GM12873 (cell line): ENCODE measurements around the gene PCDHGC5.

Experiments
- CTCF ChIP-seq: IDR thresholded peaks from 2 replicates; pipeline ENCODE4 v1.5.1; 2012; ENCODE audit warnings: low read depth, mild to moderate bottlenecking, moderate library complexity, low read length, control low read depth; ENCODE audit not compliant: insufficient read depth; ENCODE audit errors: missing control alignments

The PCDHGC5 gene

GRCh38 chr5:141476132-141476911 is 12.6 kb upstream of the PCDHGC5 start:
- TF ChIP-seq CTCF = no peak

- TF ChIP-seq CTCF = no peak
Measured at GRCh38 chr5:141477044-141477575, 11.8 kb upstream of the PCDHGC5 start.

GRCh38 chr5:141477815-141478214 is 11.1 kb upstream of the PCDHGC5 start:
- no peak for TF ChIP-seq CTCF

GRCh38 chr5:141478321-141478945 is 10.4 kb upstream of the PCDHGC5 start:
- peak; percentile 58 for TF ChIP-seq CTCF

GRCh38 chr5:141479776-141480175 is 9.1 kb upstream of the PCDHGC5 start:
- TF ChIP-seq CTCF = no peak

- no peak for TF ChIP-seq CTCF
Measured at GRCh38 chr5:141483902-141484301, 5.0 kb upstream of the PCDHGC5 start.

- no peak for TF ChIP-seq CTCF
Measured at GRCh38 chr5:141484310-141484640, 4.6 kb upstream of the PCDHGC5 start.
